GM19239 (cell line): ENCODE results near the gene SUCLG1.
"Not testable (repeated sequence)": the region's sequence is repeated elsewhere in the genome, so short reads cannot be mapped to it uniquely, and the experiment has no call there.

ENCODE experiments used
- DNase-seq: peaks from one replicate; pipeline ENCODE4 v3.0.0; 2011; ENCODE audit warnings: low spot score; ENCODE audit not compliant: insufficient read length
- FAIRE-seq: peaks from 2 replicates; lab custom pipeline; 2011; peaks lifted over from hg19 to GRCh38; lab: Jason Lieb, UNC

SUCLG1 gene

DNA sequence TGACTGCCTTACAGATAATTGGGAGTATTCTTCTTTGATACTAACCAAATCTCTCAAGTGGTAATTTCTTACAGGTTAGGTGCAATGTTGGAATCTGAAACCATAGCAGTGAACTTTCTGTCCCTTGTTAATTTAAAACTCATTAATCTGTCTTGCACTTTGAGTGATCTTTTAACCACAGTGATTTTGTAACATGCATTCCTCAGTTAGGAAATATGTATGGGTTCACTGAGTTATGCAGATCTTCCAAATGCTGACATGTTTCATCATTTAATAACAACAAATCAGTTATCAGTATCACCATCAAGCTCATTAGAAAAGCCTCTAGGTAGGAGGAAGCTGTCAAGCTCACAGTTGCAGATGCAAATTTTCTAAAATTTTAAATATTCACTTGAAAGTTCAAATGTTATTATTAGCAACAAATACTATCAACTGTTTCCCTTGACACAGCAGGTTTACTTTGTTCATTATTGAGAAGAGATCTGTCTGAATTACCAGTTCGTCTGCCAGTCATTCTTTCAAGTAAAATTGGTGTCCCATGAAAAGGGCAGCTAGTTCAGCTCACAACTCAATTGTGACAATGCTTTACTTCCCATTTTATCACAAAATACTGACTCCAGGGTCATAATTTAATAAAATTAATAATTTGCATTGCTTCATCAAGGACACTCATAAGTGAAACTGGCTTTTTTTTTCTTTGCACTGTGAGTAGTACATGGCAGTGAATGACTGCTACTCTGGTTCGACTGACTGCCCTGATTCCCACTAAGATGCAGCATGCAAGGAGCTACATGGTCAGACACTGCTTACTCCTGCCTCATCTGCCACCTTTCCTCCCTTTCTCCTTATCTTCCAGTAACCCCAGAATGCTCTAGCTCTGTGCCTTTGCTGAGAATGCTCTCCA is 31.6 kb downstream of the SUCLG1 start:
- no peak for DNase-seq
- peak; percentile 87 for FAIRE-seq

DNA sequence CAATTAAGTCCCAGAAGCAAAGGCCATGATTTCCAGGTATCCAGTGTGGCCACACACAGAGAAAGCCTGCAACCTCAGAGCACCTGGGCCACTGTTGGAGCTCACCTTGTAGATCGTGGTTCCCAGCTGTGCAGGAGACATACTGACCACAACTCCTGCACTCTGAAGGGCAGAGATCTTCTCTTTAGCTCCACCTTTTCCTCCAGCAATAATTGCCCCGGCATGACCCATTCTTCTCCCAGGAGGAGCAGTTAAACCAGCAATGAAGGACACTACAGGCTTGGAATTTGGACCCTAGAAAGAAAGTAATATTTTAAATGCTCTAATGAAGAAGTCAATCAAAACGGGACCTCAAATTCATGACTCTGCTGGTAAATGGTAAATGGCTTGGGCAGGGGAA is 33.8 kb downstream of the SUCLG1 start:
- FAIRE-seq (no peak), DNase-seq (no peak)

DNA sequence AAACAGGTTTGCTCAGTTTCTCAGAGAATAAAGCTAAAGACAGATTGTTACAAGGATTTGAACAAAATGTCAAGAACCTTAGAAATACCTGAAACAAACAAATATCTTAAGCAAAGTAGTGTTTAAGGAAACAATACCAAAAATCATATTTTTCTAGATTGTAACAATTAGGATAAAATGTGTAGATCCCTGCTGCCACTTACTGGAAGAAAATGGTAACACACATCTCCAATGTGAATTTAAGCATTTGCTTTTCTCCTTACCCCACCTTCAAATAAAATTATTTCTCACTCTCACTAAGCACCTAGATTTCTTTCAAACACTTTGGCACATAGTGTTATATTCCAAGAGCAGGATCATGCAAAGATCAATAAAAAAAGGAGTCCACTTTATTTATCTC is 34.9 kb downstream of the SUCLG1 start:
- DNase-seq (no peak), FAIRE-seq (no peak)

DNA sequence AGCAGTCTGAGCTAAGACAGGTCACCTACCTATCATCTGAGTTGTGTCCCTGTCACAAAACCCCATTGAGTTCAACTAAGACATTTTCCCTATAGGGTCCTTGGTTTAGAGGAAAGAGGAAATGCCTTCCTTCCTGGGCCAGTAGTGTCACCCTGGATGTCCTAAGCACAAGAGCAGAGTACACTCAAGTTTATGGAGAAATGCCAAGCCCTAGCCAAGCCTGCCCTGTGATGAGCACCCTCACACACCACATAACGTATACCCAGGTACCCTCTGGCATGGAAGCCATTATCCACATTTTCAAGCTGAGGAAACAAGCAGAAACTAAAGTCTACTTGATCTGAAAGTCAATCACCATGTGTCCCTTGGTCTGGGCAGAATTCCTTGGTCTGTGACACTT is 37.3 kb downstream of the SUCLG1 start:
- DNase-seq (no peak), FAIRE-seq (no peak)

DNA sequence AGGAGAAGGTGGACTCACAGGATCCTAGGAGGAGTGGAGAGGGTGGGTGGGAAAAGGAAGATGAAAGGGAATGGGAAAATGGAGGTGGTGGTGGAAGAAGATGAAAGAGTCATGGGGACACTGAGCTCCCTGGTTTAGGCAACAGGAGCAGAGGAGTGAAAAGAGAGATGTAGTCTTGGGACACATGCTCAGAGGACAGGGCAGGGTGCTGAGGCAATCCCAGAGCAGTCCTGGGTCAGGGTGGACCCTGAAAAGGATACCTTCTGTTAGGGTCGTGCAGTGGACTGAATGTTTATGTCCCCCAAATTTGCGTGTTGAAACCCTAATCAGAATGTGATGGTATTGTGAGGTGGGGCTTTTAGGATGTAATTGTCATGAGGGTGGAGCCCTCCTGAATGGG is 37.9 kb downstream of the SUCLG1 start:
- DNase-seq = no peak
- FAIRE-seq = no peak

DNA sequence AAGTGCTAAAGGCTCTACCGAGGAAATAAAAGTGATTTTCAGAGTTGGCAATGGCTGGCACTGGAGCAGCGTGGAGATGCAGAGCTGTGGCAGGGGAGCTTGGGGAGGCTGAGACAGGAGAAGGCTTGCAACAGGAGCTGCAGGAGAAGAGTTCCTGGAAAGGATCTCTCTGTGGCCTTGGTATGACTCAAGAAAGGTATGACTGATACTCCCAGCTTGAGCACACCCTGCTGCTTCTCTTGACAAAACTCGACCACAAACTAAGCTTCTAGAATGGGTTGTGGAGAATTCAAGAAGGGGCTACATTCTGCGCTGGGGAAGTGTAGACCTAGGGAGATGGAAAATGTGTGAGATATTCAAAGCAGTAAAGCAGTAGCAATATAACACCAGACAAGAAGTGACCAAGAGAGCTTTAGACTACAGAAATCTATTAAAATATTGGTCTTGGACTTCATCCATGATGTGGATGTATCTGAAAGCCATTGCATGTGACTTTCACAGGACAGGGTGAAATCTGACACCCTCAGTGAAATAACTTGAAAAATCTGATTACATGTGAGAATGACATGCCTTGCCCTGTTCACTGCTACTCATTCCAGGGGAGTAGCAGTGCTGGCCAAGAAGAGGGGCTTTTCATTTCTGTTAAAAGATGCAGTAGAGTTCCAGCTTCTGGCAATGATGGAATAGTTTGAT is 41.5 kb downstream of the SUCLG1 start:
- DNase-seq = no peak
- no peak for FAIRE-seq

DNA sequence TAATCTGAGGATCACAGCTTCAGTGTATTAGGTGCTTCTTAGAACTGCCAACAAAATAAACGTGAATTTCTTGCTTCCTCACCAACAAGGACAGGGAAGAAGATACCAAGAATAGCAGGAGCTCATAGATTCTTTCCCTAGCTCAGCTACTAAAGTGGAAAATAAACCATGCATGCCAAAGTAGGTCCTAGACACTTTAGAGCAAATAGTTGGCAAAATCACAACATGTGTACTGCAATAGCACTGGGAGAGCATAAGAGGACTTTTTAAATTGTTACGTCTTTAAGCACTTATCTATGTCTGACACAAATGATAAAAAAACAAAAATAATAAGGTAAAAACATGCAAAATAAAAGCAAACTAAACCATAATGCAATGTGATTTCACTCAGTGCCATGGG is 49.5 kb downstream of the SUCLG1 start:
- FAIRE-seq = no peak
- no peak for DNase-seq

DNA sequence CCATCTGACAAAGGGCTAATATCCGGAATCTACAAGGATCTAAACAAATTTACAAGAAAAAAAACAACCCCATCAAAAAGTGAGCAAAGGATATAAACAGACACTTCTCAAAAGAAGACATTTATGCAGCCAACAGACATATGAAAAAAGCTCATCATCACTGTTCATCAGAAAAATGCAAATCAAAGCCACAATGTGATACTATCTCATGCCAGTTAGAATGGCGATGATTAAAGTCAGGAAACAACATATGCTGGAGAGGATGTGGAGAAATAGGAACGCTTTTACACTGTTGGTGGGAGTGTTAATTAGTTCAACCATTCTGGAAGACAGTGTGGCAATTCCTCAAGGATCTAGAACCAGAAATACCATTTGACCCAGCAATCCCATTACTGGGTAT is 57.0 kb downstream of the SUCLG1 start:
- not testable (repeated sequence) for FAIRE-seq, DNase-seq

DNA sequence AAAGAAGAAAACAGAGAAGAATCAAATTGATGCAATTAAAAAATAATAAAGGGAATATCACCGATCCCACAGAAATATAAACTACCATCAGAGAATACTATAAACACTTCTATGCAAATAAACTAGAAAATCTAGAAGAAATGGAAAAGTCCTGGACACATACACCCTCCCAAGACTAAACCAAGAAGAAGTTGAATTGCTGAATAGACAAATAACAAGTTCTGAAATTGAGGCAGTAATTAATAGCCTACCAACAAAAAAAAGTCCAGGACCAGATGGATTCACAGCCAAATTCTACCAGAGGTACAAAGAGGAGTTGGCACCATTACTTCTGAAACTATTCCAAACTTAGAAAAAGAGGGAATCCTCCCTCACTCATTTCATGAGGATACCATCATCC is 59.2 kb downstream of the SUCLG1 start:
- not testable (repeated sequence) for FAIRE-seq, DNase-seq

DNA sequence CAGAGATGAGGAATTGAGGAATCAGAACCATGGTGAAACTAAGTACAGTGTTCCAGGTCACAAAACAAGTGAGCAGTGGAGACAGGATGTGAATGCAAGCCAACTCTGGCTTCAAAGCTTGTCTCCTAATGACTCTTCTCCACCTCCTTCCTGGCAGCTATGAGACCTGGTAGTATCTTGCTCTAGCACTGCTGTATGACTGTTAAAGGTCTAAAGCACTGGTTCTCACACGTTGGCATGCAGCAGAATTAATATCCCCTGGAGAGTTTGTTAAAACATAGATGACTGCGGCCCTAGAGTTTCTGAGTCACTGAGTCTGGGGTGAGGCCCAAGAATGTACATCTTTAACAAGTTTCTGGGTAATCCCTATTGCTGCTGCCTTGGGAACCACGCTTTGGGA is 63.3 kb downstream of the SUCLG1 start:
- DNase-seq (no peak), FAIRE-seq (no peak)

DNA sequence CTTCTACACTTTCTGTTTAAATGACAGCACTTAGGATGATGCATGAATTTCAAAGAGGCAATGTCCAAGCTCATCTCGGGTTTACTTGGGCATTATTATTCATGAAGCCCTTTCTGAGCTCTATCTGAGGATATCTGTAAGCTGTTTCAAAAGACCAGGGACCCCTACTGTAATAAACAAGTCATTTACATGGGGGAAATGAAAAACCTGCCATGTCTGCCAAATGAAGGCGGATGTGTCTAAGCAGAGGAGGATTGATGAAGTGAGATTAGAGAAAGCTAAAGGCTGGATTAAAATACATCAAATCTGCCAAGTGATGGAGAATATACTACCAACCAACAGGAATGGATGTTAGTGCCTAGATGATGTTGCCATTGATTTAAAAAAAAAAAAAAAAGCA is 64.5 kb downstream of the SUCLG1 start:
- no peak for DNase-seq
- FAIRE-seq = no peak

DNA sequence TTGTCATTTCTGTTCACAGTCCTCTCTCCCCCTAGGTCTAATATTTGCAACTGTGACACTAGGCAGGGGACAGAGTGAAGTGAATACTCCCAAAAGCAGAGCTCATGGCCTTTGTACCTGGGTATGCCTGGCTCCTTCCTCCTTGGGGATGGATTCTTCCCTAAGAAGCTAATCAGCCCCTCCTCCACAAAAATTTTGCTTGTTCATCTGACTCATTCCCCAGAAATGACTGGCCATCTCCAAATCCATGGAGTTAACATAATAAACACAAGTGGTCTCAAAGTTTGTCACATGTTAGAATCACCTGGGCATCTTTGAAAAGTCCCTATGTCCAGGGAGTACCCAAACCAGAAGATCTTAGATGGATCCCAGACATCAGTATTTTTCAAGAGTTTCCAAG is 65.3 kb downstream of the SUCLG1 start:
- no peak for FAIRE-seq
- DNase-seq = no peak

DNA sequence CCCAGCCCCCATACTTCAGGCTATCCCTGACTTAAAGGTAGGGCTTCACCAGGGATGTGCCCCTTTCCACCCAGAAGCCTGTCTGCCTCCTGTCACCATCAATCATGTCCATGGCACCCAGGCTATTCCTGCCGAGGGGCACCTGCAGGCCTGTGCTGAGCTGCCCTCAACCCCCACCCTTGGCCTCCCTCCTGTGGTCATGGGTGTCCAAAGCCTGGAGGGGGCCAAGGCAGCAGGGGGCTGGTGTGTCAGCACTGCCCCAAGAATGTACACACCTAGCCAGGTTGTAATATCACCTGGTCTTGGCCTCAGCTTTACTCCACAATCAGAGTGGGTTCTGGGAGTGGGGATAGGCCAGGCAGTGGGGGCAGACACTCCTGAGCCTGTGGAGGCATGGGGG is 69.3 kb downstream of the SUCLG1 start:
- FAIRE-seq (no peak), DNase-seq (no peak)

DNA sequence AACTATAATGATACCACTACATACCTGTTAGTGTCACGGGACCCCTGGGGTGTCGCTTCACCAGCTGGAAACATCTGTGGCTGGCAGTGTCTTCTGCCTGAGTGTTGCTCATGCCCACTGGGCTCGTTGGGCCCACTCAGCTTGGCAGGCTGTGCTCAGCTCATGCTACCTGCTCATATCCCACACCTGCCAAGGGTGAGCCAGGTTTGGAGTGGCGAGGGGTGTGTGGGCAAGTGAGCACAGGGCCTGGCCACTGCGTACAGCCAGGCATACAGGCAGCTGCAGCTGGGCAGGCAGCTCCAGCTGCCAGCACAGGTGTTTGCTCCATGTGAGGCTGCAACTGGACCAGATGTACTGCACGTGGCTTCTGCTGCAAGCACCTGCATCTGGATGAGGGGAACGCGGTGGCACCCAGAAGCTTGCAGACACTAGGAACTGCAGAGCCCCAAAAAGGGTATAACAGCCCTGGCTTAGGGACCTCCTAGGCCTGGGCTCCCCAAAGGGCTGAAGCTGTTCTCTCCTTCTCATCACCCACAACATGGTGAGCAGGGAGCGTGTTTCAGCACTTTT is 70.1 kb downstream of the SUCLG1 start:
- DNase-seq (no peak), FAIRE-seq (no peak)

DNA sequence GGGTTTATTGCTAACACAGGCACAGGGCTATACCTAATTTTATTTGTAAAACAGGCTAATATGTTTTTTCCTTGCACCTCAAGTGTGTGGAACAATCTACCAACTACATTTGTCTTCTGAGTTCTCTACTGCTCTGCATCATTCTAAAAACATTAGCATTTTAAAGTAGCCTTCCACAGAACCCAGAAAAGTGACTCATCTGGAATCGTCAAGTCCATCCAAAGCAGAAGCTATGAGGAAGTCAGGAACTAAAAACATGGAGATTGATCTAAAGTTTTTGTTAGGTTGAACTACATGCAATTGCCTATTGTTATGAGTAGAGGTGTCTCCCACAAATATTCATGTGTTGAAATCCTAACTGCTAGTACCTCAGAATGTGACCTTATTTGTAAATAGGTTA is 70.9 kb downstream of the SUCLG1 start:
- no peak for FAIRE-seq
- no peak for DNase-seq

DNA sequence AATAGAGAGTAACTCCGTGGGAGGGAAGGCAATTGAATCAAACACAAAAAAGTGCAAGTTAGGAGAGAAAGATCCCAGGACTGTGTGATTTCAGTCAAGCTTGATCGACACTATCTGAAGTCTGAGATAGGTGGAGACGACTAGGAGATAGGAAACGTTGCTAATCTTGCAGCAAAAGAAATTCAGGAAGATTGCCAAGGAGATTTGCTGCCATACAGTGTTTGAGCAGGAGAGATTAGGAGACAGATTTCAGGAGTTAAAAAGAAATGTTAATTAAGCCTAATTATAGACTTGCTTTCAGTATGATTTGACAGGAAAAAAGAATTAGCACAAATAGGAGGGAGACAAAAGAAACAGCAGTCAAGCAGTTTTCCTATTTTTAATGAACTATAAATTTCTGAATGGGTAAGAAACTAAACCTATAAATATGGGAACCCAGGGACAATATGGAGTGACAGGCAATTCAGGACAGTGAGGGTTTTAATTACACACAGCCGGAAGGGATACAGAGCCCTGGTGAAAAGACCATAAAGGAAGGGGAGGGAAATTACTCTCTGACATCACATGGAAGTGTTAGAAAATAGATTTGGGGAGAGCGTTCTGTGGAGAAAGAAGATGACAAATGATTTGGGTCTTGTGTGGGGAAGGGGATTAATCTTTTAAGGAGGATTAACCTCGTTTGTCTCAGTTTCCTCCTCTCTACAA is 72.6 kb downstream of the SUCLG1 start:
- FAIRE-seq = no peak
- DNase-seq = no peak

DNA sequence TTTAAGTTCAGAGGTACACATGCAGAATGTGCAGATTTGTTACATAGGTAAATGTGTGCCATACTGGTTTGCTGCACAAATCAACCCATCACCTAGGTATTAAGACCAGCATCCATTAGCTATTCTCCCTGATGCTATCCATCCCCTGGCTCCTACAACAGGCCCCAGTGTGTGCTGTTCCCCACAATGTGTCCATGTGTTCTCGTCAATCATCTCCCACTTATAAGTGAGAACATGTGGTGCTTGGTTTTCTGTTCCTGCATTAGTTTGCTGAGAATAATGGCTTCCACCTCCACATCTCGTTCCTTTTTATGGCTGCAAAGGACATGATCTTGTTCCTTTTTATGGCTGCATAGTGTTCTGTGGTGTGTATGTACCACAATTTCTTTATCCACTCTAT is 75.8 kb downstream of the SUCLG1 start:
- FAIRE-seq (no peak), DNase-seq (no peak)

DNA sequence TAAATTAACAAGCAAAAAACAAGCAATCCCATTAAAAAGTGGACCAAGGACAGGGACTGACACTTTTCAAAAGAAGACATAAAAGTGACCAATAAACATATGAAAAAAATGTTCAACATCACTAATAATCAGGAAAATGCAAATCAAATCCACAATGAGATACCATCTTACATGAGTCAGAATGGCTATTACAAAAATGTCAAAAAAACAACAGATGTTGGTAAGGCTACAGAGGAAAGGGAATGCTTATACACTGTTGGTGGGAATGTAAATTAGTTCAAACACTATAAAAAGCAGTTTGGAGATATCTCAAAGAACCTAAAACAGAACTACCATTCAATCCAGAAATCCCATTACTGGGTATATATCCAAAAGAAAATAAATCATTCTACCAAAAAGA is 78.2 kb downstream of the SUCLG1 start:
- FAIRE-seq = no peak
- DNase-seq = no peak

DNA sequence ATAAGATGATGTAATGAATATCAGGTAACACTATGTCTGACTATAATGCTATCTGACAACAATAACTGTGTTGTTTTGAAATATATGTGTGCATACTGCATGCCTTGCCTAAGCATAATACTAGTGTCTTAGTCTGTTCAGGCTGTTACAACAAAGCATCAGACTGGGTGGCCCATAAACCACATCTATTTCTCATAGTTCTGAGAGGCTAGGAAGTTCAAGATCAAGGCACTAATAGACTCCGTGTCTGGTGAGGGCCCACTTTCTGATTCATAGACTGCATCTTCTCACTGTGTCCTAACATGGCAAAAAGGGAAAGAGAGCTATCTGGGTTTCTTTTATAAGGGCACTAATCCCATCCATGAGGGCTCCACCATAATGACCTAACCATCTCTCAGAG is 80.1 kb downstream of the SUCLG1 start:
- no peak for DNase-seq
- no peak for FAIRE-seq

DNA sequence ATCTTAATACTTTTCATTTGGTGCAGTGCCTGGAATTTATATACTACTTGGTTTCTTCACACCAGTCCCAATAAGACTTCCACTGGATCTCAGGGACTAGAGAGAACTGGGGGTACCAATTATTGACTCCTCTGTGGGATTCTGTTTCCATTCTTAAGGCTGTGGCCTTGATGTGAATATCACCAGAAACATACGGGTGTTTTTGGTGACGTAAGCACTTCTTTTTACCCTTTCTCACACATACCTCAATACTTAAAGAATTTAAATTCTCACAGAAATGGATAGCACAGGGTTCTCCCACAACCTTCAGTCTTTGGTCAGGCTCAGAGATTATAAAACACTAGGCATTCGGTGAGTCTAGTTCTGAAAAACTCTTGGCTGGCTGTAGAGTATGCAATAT is 84.1 kb downstream of the SUCLG1 start:
- DNase-seq (no peak), FAIRE-seq (no peak)

DNA sequence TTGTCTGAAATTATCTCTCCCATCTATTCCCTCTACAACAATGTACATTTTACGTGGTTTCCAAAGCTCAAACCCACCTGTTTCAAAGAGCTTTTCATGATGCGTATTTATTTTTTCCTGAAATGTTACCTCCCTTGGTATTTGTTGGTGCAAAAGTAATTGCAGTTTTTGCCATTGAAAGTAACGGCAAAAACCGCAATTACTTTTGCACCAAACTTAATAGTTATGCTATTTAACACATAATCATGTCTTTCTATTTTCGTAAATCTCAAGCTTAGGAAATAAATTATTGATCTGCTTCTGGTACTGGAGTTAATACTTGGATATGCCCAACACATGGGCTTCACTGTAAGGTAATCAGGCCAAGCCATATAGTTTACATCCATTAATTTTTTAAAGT is 85.2 kb downstream of the SUCLG1 start:
- FAIRE-seq = no peak
- no peak for DNase-seq
